Prostate gland (tissue), 2 donors: ENCODE results near the gene KIAA0232. TPM values are rescaled to one million over a fixed set of nuclear protein-coding genes. Genes with fewer than 3 reads are reported as not detected.
"Not testable (repeated sequence)": the region's sequence is repeated elsewhere in the genome, so short reads cannot be mapped to it uniquely, and the experiment has no call there.

Experiments
- DNase-seq: peaks from one replicate; pipeline ENCODE4 v3.0.0-alpha.2; 2019; ENCODE audit warnings: low spot score
- H3K27ac ChIP-seq, 2 donors: fragments of 200-600 bp; sonication (generic); 2 replicates each; pipeline ENCODE4 v1.5.1; 2017 to 2019
- H3K27me3 ChIP-seq: fragments of 200-600 bp; sonication (generic); replicated peaks from 2 replicates; pipeline ENCODE4 v1.5.1; 2019; ENCODE audit not compliant: insufficient read depth
- H3K36me3 ChIP-seq, 2 donors: fragments of 200-600 bp; sonication (generic); 1 replicate in 1 of 2; 2 replicates in 1 of 2; pipeline versions ENCODE4 v1.5.1 to v1.8.1; 2017 to 2019
- H3K4me1 ChIP-seq: fragments of 200-600 bp; sonication (generic); replicated peaks from 2 replicates; pipeline ENCODE4 v1.5.1; 2019
- H3K4me3 ChIP-seq, 2 donors: fragments of 200-600 bp; sonication (generic); 2 replicates each; pipeline ENCODE4 v1.5.1; 2017 to 2019
- H3K9me3 ChIP-seq: fragments of 200-600 bp; sonication (generic); 2 replicates; pipeline ENCODE4 v1.5.1; 2017
- POLR2A ChIP-seq: fragments of 450-650 bp; IDR thresholded peaks from one replicate; pipeline ENCODE4 v1.6.1; 2016; ENCODE audit warnings: antibody characterized with exemption, mild to moderate bottlenecking
- POLR2AphosphoS5 ChIP-seq: sonication (generic); formaldehyde crosslinking; IDR thresholded peaks from one replicate; pipeline ENCODE4 v1.6.1; 2017; ENCODE audit warnings: antibody characterized with exemption
- WGBS: methylation state at CpG from one replicate; pipeline ENCODE4 v1.1.5; 2018; 5-methylcytosine and 5-hydroxymethylcytosine counted together
- intact Hi-C: fragments of 100-400 bp; cut with DNase I; formaldehyde crosslinking; loops from one replicate; pipeline ENCODE4 v1.14.2; 2022
- total RNA-seq, 2 donors: library from RNA; depleted of rRNA; stranded (reverse); fragments of >200 nt; gene quantifications; one replicate each; pipeline ENCODE4 v1.1.0, GENCODE V29; 2016
- TF ChIP-seq, protein P1 (sequence below), 4 experiments: fragments of 200-600 bp in 2 of 4; fragments of 450-650 bp in 2 of 4; sonication (generic) in 2 of 4; IDR thresholded peaks; 1 replicate in 3 of 4; 2 replicates in 1 of 4; pipeline ENCODE4 v1.5.1; 2016 to 2019; ENCODE audit warnings: antibody characterized with exemption in 4 of 4, mild to moderate bottlenecking in 2 of 4, moderate library complexity in 2 of 4

KIAA0232 gene
- total RNA-seq, 2 donors from 2014 or later, result 35.3 to 42.1 TPM

- intact Hi-C loops, result loop anchor here (5.0 to 10.0 kb wide), 5 partner anchors 66 to 261 kb away; partner anchors contain the start of genes BLOC1S4 and TADA2B
Observed at GRCh38 chr4:6783111-6783981, 819 bp downstream of the KIAA0232 start.

GRCh38 chr4:6785572-6785925 lies 3.0 kb downstream of the KIAA0232 start:
- H3K36me3 ChIP-seq, result no peaks in the 10 kb centered on the region
- H3K9me3 ChIP-seq, result no peaks in the 10 kb centered on the region
- intact Hi-C loops, result loop anchor here (10.0 kb wide), 1 partner anchor 259 kb away; the partner anchor contains the start of gene TADA2B
- H3K27me3 ChIP-seq, result no peaks in the 10 kb centered on the region
- H3K4me3 ChIP-seq, result no peak overlapping the region
- WGBS, result 100% methylated on average over 1 of the region's 1 CpG
- TF ChIP-seq POLR2A, result no peak
- TF ChIP-seq, protein P1, sequence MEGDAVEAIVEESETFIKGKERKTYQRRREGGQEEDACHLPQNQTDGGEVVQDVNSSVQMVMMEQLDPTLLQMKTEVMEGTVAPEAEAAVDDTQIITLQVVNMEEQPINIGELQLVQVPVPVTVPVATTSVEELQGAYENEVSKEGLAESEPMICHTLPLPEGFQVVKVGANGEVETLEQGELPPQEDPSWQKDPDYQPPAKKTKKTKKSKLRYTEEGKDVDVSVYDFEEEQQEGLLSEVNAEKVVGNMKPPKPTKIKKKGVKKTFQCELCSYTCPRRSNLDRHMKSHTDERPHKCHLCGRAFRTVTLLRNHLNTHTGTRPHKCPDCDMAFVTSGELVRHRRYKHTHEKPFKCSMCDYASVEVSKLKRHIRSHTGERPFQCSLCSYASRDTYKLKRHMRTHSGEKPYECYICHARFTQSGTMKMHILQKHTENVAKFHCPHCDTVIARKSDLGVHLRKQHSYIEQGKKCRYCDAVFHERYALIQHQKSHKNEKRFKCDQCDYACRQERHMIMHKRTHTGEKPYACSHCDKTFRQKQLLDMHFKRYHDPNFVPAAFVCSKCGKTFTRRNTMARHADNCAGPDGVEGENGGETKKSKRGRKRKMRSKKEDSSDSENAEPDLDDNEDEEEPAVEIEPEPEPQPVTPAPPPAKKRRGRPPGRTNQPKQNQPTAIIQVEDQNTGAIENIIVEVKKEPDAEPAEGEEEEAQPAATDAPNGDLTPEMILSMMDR (IDR thresholded peaks at IDR 0.05), result no peak
- TF ChIP-seq POLR2AphosphoS5, result no peak
- H3K27ac ChIP-seq, result no peak overlapping the region
- no peak for DNase-seq
- peaks cover 18% of the 10 kb centered on the region for H3K4me1 ChIP-seq

More at GRCh38 chr4:6783111-6783981, 819 bp downstream of the KIAA0232 start:
- Histone ChIP-seq H3K4me1 (peaks cover 29% of the 10 kb centered on the region), H3K4me3 (peak overlapping the region; percentile 87 to 98), H3K27me3 (no peaks in the 10 kb centered on the region), H3K9me3 (no peaks in the 10 kb centered on the region), H3K27ac (peak overlapping the region; percentile 100), H3K36me3 (no peaks in the 10 kb centered on the region)
- WGBS, result under 1% methylated on average over 77 of the region's 91 CpGs
- DNase-seq, result peak; percentile 91
- TF ChIP-seq POLR2A, result peak; percentile 87
- peak; percentile 79 for TF ChIP-seq POLR2AphosphoS5
- TF ChIP-seq, protein P1 (IDR thresholded peaks at IDR 0.05), result no peak

- WGBS, result 67% methylated on average over 7 of the region's 7 CpGs
- intact Hi-C loops, result loop anchor here (10.0 kb wide), 1 partner anchor 257 kb away; the partner anchor contains the start of gene TADA2B
- DNase-seq, result no peak
- peaks cover 9% of the 10 kb centered on the region for H3K4me1 ChIP-seq
- H3K27me3 ChIP-seq, result no peaks in the 10 kb centered on the region
- H3K9me3 ChIP-seq, result no peaks in the 10 kb centered on the region
- H3K4me3 ChIP-seq, result no peak overlapping the region
- H3K27ac ChIP-seq, result no peak overlapping the region
- TF ChIP-seq, protein P1 (IDR thresholded peaks at IDR 0.05), result no peak
- TF ChIP-seq POLR2AphosphoS5, result no peak
- no peak for TF ChIP-seq POLR2A
- H3K36me3 ChIP-seq, result no peaks in the 10 kb centered on the region
Observed at GRCh38 chr4:6788123-6788522, 5.6 kb downstream of the KIAA0232 start.

GRCh38 chr4:6791245-6791644 lies 8.7 kb downstream of the KIAA0232 start:
- intact Hi-C loops, H3K27me3 ChIP-seq, DNase-seq, H3K36me3 ChIP-seq, H3K4me3 ChIP-seq, H3K9me3 ChIP-seq, H3K4me1 ChIP-seq, H3K27ac ChIP-seq: not testable (repeated sequence)
- WGBS, result 88% methylated on average over 4 of the region's 4 CpGs

GRCh38 chr4:6791796-6792195 lies 9.3 kb downstream of the KIAA0232 start:
- H3K27ac ChIP-seq, result peak overlapping the region in 1 of 2 donors; percentile 41
- H3K27me3 ChIP-seq, H3K9me3 ChIP-seq, H3K4me1 ChIP-seq, H3K36me3 ChIP-seq, intact Hi-C loops, DNase-seq, H3K4me3 ChIP-seq: not testable (repeated sequence)
- WGBS, result 80% methylated on average over 3 of the region's 3 CpGs

DNA sequence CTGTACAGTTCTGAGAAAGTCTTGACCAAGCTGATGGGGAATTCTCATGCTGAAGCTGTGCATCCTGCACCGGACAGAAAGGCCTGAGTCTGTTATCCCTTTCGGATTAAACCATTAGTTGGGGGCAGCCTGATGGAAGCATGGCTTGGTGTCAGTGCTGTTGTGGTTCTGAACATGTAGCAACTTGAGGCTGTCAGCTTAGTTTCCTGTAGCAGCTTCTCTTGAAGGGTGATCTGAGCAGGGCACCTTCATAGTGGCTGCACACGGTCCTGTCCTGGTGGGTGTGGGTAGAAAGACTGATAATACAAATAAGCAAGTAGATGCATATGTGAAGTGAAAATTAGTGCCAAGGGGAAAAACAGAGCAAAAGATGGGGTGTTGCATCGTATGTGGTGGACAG lies 11.7 kb downstream of the KIAA0232 start:
- WGBS, result 55% methylated on average over 4 of the region's 4 CpGs
- intact Hi-C loops, result no loop called here
- Histone ChIP-seq H3K9me3 (no peaks in the 10 kb centered on the region), H3K36me3 (no peaks in the 10 kb centered on the region), H3K27me3 (no peaks in the 10 kb centered on the region), H3K27ac (no peak overlapping the region), H3K4me1 (peaks cover 2% of the 10 kb centered on the region), H3K4me3 (no peak overlapping the region)
- no peak for DNase-seq
- no peak for TF ChIP-seq POLR2AphosphoS5
- TF ChIP-seq, protein P1 (IDR thresholded peaks at IDR 0.05), result no peak
- no peak for TF ChIP-seq POLR2A
